CD4-positive, alpha-beta T cell treated with Interferon gamma for 1 hour (primary cell): ENCODE measurements around the gene PANX1.
"Not testable (repeated sequence)": the region's sequence is repeated elsewhere in the genome, so short reads cannot be mapped to it uniquely, and the experiment has no call there.

Experiments used
- DNase-seq: peaks from one replicate; pipeline ENCODE4 v3.0.0-alpha.2; 2020

PANX1 gene

DNA sequence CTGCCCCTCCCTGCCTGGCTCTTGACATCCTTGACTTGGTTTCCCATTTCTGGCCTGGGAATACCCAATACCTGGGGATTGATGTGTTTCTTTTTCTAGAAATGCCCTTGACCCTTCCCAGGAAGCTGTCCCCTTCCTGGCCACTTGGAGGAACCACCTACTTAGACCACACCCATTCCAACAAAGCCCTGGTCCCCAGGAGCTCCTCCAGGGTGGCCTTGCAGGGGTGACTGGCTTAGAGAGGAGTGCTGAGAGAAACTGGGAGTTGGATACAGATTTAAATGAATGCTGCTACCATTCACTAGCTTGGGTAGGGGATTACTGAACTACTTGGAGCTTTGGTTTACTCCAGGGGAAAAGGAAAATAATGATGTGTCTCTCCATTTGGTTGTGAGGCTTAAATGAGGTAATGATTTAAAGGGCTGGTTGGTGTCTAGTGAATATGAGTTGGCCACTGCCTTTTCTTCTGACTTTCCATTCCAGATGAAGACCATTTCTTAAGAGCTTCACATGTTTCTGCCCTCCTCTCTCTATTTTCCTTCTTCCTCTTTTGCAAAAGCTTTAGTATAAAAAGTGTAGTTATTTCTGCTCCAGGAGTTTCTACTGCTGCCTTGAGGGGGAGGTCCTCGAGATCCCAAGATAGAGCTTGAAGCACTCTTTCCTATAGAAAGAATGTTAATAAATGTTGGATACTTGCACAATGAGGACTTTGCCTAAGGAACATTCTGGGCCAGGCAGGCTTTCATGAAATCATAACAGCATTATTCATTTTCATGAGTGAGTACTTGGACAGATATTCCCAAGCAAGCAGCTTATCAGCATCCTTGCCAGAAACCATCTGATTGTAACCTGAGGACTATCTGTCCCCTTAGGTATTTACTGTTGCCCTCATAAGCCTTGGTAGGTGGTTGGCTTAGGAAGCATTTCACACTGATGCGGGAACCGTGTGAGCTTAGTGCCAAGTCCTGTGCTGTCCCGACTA, 22.4 kb downstream of the PANX1 start:
- DNase-seq: no peak

DNA sequence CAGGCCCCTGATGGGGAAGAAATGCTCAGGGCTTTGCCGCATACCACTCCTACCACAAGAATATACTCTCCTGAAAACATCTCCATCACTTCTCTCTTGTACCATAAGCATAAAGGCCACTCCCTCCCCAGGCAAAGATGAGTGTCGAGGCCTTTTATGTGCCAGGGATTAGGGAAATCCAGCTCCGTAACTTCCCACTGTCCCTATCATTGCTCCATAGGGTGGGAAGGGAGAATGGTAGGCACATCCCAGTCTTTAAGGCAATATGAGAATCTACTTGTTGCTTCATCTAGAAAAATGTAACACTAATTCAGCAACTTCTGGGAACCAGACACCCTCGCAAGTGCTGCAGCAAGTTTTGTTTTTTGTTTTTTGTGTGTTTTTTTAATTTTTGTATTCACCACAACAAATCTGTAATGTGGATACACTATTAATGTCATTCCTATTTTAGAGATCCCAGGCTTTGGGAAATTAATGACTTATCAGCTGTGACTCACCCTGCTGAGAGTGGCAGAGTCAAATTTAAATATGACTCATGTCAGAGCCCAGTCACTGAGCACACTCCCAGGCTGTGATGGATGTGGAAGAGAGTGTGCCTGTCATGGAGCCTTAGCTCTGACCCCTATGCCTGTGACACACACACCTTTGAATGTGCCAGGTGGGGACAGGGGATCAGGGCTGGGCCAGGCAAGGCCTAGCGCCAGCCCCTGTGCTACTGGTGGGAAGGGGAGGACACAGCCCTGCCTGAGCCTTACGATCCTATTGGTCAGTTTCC, 23.4 kb downstream of the PANX1 start:
- peak; percentile 16 for DNase-seq

DNA sequence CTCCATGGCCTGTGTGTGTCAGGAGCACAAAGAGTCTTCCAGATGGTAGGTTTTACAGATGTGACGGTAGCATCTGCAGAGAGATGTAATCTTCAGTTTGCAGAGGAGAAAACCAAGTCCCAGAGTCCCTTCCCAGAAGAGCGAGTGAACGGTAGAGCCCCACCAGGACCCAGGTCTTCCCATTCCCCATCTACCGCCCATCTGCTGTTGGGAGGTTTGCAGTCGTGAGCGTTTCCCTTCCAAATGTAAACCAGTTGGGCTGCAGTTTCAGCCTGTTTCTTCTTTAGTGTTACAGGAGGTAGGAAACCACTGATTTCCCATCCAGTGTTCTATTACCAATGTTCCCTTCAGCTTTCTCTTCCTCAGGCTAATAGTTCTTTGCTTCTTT, 24.0 kb downstream of the PANX1 start:
- no peak for DNase-seq

DNA sequence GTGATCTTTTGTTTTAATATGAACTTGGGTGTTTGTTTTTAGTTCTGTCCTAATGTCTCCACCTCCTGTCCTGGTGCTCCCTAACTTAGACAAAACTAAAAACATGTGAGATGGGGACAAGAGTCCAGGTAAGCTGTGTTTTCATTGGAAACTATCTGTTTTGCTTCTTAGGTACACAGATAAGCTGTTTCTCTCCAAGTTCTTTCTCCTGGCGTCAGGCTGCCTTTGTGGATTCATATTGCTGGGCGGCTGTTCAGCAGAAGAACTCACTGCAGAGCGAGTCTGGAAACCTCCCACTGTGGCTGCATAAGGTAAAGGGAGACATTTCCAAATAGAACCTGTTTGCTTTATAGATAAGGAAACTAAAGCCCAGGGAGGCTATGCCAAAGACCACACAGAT, 24.7 kb downstream of the PANX1 start:
- DNase-seq: no peak

DNA sequence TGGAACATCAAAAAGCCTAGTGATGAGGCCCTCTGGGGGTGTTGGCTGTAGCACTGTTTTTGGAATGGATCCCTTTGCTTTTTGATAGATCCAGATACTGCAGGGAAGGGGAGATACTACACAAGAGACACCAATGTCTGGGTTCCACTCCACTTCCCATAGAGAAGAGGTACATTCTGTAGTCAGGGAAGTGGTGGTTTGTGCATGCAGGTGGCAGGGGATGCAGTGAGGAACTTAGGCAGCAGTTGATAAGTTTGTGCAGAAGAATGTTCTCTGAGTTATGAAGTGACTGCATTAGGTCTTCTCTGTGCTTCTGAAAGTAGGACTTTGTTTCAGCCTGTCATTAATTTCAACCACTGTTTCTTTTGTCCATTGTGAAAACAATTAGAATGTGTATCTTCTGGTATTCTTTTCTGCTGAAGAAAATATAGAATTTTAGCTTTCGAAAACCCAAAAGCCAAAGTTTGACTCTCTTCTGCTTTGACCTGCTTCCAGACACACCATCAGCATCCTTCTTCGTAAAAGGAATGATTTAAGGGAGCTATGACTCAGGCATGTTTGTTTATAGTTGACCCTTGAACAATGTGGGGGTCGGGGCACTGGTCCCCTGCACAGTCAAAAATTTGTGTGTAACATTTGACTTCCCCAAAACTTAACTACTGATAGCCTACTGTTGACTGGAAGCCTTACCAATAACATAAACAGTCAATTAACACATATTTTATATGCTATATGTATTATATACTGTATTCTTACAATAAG, 25.6 kb downstream of the PANX1 start:
- DNase-seq: no peak

DNA sequence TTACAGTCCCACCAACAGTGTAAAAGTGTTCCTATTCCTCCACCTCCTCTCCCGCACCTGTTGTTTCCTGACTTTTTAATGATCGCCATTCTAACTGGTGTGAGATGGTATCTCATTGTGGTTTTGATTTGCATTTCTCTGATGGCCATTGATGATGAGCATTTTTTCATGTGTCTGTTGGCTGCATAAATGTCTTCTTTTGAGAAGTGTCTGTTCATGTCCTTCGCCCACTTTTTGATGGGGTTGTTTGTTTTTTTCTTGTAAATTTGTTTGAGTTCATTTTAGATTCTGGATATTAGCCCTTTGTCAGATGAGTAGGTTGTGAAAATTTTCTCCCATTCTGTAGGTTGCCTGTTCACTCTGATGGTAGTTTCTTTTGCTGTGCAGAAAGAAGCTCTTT, 28.7 kb downstream of the PANX1 start:
- not testable (repeated sequence) for DNase-seq

DNA sequence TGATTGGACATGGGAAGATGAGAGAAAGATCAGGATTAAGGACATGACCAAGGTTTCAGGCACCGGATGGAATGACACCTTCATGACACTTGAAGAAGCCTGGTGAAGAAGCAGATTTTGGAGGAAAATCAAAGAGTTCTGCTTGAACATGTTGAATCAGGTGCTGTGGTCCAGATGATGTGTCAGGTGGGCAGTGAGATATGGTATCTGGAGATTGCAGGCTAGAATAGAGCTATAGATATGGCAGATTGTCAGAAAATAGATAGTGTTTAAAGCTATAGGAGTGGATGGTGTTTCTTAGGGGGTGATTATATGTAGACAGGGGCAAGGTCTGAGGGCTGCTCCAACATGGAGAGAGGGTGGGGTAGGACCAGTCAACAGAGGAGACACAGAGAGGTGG, 40.2 kb downstream of the PANX1 start:
- DNase-seq: no peak

DNA sequence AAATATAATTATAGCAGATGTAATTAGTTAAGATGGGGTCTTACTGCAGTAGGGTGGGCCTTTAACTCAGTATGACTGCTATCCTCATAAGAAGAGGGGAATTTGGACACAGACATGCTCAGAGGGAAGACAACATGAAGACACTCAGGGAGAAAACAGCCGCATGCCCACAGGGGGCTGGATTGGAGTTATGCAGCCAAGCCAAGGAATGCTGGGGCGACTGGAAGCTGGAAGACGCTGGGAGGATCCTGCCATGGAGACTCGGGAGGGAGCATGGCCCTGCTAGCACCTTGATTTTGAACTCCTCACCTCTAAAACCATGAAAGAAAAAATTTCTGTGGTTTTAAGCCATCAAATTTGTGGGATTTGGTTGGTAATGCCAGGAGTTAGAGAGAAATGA, 40.9 kb downstream of the PANX1 start:
- DNase-seq: no peak

DNA sequence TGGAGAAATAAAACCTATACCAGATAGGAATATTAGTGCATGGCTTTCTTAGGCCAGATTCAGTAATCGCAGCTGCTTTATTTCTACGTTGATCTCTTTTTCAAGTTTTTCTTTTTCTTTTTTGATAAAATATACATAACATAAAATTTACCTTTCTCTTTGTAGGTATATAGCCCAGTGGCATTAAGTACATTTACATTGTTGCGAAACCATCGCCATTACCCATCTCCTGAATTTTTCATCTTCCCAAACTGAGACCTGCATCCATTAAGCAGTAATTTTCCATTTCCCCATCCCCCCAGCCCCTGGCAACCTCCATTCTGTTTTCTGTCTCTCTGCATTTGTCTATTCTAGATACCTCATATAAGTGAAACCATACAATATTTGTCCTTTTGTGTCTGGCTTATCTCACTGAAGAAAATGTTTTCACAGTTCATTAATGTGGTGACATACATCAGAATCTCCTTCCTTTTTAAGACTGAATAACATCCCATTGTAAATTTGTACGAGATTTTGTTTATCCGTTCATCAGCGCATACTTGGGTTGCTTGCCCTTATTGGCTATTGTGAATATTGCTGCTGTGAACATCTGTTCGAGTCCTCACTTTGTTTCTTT, 41.4 kb downstream of the PANX1 start:
- DNase-seq: no peak

DNA sequence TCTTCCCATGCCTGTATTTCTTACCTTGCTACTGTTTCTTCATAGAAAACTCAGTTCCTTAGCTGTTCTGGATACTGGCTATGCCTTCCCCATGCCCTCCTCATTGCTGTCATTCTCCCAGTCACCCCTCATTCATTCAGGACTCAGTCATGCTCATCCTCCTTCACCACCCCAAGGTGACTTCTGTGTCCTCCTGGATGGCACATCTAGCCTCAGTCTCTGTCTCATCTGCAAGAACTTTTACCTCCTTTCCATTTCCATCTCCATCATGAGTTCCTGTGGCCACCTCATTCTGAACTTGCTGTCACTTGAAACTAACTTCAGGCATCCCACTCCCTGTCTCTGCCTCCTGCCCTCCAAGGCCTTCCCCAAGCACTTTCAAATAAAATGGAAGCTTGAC, 42.3 kb downstream of the PANX1 start:
- DNase-seq: no peak

DNA sequence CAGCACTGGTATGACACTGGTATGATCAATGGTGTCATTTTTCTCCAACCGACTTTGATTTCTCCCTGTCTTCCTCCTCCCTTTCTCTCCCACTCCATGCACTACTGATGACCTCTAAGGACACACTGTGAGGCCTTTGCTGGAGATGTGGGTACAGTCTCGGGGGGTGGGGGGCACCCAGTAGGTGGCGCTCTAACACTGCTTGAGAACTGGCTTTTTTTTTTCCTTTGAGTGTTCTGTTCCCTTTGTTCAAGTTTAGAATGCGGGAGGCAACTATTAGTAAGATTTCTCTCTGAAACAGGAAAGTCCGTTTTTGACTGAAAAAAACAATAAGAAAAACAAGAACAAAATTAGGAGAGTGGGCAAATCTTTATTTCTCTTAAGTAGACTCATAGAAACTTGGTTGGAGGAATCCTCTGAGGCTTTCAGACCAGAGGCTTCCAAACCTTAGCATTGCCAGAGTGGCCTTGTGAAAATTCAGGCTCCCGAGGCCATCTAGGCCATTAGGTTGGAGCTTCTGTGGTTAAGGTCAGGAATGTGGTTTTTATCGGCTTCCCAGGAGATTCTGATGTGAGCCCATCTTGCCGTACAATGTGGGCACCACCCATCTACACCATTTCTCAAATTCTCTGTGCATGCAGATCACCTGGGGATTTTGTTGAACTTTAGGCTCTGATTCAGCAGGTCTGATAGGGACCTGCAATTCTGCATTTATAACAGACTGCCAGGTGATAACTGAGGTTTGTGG, 43.2 kb downstream of the PANX1 start:
- no peak for DNase-seq

DNA sequence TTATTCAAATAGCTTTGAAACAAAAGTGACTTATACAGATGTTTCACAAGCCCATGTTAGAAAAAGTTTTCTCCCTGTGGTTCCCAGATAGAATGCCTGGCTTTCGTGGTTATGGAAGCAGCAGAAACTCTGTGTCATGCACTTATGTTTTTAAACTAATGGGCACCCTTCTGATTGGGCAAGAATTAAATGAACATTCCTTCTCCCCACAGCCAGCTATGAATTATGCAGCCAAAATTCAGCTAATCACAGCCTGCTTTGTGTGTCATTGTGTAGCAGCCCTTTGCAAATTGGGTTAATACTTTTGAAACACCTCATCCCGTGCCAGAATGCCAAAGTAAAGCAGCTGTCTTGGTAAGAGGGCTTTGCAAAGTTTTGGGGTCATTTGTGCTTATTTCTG, 46.9 kb downstream of the PANX1 start:
- no peak for DNase-seq

DNA sequence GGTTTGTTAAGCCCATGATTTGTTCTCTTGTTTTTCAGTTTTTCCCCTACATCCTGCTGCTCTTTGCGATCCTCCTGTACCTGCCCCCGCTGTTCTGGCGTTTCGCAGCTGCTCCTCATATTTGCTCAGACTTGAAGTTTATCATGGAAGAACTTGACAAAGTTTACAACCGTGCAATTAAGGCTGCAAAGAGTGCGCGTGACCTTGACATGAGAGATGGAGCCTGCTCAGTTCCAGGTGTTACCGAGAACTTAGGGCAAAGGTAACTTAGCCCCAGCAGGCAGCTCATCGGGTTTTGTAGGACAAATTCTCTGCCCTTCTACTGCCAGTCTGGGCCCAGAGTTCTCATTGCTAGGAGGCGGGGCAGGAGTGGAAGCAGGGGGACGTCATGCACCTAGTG, 49.7 kb downstream of the PANX1 start:
- DNase-seq: no peak

DNA sequence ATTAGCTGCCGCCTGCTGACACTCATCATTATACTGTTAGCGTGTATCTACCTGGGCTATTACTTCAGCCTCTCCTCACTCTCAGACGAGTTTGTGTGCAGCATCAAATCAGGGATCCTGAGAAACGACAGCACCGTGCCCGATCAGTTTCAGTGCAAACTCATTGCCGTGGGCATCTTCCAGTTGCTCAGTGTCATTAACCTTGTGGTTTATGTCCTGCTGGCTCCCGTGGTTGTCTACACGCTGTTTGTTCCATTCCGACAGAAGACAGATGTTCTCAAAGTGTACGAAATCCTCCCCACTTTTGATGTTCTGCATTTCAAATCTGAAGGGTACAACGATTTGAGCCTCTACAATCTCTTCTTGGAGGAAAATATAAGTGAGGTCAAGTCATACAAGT, 51.1 kb downstream of the PANX1 start:
- DNase-seq: no peak

DNA sequence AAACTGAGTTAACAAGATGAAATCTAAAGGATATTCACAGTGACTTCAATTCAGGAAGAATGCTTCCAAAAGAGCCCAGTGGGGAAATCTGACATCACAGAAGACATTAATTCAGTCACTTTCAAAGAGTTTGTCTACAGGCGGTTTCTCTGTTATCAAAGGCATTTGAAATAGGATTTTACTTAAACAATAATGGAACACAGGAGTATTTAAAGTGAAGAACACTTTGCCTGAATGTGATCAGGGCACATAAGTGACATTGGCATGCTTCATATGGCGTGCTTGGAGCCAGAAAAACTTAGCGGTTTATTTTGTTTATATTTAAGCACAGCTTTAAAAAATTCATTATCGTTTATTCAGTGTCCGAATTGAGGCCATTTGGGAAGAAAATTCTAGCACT, 52.9 kb downstream of the PANX1 start:
- no peak for DNase-seq

DNA sequence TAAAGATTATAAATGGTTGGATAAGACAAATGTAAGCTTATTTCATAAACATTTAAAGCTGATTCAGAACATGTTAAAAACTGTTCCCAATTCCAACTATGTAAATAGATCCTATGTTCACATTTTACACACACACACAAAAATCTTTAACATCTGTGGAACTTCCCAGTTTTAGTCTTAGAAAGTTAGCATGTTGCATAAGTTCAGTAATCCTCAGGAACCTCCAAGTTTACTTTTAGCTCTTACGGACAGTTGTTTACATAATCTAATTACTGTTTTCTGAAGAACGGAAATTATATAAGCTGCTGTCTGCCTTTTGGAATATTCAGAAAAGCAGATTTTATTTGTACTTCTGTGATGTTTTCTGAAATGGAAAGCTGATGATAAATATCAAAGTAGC, 53.3 kb downstream of the PANX1 start:
- no peak for DNase-seq

DNA sequence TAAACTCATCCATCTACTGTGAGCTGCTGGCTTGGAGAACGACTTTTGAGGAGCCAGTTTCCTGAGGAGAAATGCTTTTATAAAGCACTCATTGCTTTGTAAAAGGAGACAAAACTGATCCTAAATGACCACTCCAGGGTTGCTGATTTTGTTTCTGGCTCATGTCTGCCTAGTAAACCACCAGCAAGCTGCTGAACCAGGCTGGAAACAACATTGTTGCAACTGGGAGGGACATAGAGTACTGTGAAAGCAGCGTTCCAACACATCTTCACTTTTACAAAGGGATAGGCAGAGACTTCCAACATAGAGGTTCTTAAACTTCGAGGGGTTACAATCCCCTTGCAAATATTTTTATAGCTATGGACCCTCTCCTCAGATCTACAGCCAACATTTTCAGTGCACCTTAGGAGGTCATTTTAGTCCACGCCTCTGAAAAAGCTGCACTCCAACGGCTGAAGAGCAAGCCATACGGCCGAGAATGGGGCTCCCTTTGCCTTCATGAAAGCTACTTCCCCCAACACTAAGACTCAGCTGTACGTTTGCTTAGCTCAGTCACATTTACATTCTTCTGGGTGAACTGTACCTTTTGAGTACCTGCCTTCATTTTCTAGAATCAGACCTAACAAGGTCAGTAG, 54.7 kb downstream of the PANX1 start:
- DNase-seq: no peak

DNA sequence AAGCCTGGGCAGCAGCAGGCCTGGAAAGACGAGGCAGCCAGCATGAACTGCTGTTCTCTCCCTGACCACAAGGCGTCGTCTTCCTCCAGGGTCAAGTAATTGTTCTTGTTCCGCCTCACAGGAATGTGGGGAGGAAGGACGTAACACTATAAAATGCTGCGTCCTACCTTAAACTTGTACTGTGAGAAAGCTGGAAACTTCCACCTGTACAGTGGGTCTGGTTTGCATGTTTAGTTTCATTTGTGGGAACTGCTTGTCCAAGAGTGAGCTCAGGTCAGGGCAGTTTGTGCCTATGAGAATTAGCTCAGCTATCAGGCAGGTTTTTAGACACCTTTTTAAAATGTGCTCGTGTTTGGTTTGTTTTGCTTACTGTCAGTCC, 55.2 kb downstream of the PANX1 start:
- DNase-seq: peak; percentile 24

DNA sequence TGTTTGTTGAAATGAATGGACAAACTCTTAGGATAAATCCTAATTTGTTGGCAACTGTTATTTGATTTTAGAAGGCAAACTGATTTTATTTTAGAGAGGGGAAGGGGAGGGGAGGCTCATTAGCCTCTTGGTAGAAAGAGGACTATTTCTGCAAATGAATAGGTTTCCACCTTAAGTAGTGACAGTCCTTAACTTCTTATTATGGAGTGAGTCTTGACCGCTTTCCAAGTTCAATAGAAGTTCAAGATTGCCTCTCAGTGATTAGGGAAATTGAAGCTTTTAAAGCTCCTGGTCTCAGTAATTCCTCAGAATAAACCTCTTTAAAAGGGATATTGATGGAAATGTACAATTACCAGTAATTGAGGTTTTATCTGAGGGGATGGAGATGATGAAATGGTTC, 55.7 kb downstream of the PANX1 start:
- no peak for DNase-seq

DNA sequence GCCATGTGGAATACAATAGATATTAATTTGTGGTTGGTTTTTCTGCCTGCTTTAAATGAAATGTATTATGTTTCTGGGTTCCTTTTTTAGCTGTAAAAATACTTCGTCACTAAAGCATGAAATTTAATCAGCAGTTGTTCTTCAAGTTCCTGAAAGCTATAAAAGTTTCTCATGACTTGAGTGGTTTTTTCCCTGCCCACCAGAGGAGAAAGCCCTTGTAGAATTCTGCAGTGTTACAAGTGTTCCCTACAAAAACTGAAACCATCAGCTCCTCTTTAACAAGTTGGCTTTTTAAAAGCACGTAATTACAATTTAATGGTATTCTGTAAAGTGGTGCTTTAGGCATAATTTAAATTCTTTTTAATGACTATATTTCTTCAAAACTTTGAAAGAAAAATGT, 56.2 kb downstream of the PANX1 start:
- DNase-seq: no peak

DNA sequence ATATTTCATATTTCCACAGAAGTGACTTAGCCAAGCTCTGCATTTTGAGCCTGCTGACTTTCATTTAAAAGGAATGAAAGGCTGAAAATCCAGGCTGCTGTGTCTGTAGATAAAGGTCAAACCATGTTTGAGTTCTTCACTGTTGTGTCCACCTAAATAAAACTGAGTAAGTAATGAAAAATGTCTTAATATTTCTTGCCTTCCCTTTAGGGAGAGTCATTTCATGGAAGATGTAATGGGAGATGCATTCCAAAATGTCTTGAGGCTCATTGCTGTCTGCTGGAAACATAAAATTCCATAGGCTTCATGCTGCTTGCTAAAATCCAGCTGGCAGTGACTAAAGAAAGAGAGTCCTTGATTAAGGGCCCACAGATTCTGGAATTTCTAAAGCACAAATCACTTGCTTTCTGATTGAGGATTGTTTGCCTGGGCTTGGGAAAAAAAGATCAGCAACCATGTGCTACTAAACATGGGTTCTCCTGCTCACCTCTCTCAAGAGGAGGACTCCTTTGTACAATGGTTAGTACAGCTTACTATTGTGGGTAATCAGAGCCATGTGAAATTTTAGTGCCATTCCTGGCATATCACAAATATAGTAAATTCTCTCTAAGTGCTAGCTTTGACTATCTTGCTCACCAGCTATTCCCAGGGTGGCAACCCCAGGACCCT, 56.9 kb downstream of the PANX1 start:
- no peak for DNase-seq
